Fibroblast of skin of left biceps (primary cell): ENCODE data around the gene CNPY4.
"Not testable (repeated sequence)": the region's sequence is repeated elsewhere in the genome, so short reads cannot be mapped to it uniquely, and the experiment has no call there.

Experiments
- DNase-seq, 2 experiments: peaks; one replicate each; pipeline ENCODE4 v3.0.0-alpha.2; 2013; ENCODE audit warnings: low read depth in 2 of 2

The CNPY4 gene

DNA sequence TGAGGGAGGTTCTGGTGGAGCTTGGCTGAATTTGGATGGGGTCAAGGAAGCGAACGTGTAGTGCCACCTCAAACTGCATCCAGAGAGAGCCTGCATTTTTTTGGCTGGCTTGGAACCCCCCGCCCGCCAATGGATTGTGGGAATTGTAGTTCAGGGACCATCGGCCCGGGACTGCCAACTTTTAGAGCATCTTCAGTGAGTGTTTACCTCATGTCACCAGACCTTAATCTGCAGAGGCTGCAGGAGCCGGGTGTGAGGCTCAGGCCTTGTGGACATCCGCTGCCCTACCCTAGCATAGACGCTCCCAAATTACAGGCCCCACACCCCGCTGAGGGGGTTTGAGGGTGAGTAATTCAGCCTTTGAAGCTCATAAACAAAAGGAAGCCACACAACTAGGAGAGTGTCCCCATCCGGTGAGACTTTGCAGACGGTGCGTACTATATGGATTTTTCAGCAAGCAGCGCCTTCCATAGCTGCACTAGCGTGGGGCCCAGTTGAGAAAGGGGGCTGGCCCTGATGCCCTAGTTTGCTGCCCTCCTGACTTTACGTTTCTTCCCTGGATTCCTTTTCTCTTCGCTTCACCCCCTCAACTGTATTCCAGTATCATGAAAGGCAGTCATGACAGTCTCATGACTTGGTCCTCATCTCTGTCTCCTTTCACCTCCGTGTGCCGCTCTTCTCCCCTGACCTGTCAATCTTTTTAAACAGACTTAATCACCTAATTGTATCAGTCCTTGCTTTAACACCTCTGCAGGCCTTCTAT is 717 bp downstream of the CNPY4 start:
- peak in 1 of 2 experiments; percentile 27 for DNase-seq

DNA sequence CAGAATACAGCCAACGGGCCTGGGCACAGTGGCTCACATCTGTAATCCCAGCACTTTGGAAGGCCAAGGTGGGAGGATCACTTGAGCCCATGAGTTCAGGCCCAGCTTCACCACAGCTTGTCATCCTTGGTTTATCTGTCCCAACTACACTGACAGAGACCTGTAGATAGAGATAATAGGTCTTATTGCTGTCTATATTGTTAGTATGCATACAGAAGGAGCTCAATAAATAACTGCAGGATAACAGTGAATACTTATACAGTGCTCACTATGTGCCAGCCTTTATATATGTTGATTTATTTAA is 1.3 kb downstream of the CNPY4 start:
- DNase-seq: no peak

DNA sequence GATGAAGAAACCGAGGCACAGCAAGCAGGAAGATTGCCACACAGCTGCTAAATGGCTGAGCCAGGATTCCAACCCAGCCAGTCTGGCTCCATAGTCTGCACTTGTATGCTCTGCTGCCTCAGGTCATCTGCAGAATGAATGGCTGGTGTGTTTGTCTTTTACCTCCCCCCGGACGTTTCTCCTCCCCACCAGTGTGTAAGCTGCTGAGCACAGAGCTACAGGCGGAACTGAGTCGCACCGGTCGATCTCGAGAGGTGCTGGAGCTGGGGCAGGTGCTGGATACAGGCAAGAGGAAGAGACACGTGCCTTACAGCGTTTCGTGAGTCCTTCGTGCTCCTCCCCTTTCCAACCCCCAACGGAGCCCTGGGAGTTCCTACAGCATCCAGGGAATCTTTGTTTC is 2.6 kb downstream of the CNPY4 start:
- no peak for DNase-seq

DNA sequence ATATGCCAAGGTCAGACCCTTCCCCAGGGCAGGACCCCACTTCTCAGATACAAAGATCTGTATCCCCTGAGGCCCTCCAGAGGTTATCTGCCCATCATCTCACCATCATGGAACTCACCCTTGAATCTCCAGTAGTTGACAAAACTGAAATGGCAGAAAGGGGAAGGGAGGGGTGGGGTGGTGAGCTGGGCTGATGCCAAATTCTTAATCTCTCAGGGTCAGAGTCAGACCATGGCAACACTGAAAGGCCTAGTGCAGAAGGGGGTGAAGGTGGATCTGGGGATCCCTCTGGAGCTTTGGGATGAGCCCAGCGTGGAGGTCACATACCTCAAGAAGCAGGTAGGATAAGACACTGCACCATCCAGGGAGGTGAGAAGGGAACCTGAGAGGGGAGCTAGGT is 3.1 kb downstream of the CNPY4 start:
- no peak for DNase-seq

DNA sequence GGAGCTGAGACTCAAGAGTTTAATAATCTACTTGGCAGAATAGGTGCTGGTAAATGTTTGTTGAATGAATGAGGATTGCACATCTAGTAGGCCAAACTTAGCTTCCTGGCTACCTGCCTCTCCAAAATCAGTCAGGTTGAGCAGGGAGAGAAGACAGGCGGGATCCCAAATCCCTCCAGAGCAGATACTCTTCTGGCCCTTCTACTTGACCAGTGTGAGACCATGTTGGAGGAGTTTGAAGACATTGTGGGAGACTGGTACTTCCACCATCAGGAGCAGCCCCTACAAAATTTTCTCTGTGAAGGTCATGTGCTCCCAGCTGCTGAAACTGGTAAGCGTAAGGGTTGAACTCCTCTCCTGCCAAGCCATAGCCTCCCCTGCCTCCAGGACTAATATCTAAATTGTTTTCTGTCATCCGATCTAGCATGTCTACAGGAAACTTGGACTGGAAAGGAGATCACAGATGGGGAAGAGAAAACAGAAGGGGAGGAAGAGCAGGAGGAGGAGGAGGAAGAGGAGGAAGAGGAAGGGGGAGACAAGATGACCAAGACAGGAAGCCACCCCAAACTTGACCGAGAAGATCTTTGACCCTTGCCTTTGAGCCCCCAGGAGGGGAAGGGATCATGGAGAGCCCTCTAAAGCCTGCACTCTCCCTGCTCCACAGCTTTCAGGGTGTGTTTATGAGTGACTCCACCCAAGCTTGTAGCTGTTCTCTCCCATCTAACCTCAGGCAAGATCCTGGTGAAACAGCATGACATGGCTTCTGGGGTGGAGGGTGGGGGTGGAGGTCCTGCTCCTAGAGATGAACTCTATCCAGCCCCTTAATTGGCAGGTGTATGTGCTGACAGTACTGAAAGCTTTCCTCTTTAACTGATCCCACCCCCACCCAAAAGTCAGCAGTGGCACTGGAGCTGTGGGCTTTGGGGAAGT is 5.1 kb downstream of the CNPY4 start:
- DNase-seq: no peak

DNA sequence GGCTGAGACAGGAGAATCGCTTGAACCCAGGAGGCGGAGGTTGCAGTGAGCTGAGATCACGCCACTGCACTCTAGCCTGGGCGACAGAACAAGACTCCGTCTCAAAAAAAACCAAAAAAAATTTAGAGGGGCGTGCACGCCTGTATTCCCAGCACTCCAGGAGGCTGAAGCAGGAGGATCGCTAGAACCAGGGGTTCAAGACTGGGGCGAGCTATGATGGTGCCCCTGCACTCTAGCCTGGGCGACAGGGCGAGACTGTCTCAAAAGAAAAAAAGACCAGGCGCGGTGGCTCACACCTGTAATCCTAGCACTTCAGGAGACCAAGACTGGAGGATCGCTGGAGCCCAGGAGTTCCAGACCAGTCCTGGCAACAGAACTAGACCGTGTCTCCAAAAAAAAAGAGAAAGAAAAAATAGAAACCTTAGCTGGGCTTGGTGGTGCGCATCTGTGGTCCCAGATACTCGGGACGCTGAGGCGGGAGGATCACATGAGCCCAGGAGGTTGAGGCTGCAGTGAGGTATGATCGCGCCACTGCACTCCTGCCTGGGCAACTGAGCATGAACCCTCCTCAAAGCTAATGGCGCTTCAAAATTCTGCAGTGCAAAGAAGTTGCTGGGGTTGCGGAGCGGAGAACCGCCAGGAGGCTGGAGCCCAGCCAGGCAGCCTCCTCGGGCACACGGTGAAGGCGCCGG is 7.0 kb downstream of the CNPY4 start:
- DNase-seq: no peak

DNA sequence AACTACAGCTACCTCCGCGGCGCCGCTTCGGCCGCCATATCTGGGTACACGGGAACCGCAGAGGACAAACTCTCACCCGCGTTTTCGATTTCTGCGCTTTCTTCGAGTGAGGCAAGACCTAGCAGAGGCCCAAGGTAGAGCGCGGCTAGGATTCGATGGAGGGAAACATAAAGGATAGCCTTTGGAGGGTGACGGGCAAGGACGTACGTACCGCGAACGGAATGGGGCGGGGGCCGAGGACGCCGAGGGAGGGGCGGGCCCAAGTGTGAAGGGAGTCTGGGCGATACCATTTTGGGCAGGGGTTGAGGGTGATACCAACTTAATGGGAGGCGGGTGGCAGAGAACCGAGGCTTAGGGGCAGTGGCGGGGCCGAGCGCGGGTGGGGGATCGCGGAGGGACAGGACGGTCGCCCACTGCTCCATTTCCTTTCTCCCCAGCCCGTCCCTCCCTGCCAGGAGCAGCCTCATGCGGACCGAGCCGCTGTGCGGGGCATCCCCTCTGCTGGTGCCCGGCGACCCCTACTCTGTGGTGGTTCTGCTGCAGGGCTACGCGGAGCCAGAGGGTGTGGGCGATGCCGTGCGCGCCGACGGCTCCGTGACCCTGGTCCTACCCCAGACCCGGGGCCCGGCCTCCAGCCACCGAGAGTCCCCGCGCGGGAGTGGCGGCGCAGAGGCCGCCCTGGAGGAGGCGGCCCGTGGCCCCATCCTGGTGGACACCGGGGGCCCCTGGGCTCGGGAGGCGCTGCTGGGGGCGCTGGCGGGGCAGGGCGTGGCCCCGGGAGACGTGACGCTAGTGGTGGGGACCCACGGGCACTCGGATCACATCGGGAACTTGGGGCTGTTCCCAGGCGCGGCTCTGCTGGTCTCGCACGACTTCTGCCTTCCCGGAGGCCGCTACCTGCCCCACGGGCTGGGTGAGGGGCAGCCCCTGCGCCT is 7.8 kb downstream of the CNPY4 start, which contains the start of gene MBLAC1:
Gene MBLAC1, plus strand, starts transcription at position 37 of the 935 bp plus-strand sequence. Its CDS starts 429 bp downstream, at position 466.
- peak; percentile 83 to 84 for DNase-seq

DNA sequence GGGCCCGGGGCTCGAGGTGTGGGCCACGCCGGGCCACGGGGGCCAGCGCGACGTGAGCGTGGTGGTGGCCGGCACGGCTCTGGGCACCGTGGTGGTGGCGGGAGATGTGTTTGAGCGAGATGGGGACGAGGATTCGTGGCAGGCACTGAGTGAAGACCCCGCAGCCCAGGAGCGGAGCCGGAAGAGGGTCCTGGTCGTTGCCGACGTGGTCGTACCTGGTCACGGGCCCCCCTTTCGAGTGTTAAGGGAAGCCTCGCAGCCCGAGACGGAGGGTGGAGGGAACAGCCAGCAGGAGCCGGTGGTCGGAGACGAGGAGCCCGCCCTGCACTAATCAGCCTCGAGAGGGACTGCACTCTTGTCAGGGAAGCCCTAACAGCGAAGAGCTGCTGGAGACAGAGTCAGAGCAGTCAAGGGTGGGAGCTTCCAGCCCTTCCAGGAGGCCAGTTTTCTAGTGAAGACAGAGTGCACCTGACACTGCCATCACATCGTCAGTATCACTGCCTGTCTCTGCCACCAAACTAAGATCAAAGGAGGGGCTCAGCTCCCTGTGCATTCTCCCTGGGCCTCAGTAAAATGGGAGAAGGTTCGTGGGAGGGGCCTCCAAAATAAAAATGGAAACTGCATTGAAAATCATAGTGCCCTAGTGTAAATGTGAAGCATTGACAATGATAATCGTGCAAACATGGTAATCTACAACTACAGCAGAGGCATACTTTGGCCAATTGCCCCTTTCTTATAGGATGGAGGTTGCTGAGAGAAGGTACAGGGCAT is 8.6 kb downstream of the CNPY4 start:
- DNase-seq: no peak

DNA sequence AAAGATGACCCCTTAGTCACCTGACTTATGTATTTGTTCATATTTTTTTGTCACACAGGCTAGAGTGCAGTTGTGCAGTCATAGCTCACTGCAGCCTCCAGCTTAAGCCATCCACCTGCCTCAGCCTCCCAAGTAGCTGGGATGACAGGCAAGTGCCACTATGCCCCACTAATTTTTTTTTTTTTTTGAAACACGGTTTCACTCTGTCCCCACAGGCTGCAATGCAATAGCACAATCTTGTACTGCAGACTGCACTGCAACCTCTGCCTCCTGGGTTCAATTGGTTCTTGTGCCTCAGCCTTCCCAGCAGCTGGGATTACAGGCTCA is 9.2 kb downstream of the CNPY4 start:
- DNase-seq: no peak

DNA sequence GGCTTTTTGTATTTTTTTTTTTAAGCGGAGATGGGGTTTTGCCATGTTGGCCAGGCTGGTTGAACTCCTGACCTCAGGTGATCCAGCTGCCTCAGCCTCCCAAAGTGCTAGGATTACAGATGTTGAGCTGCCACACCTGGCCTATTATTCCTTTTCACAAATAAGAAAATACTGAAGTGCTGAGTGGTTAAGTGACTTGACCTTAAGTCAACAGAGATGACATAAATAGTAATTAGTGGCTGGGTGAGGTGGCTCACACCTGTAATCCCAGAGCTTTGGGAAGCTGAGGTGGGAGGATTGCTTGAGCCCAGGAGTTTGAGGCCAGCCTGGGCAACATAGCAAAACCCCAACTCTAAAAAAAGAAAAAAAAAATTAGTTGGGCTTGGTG is 10.8 kb downstream of the CNPY4 start:
- DNase-seq: not testable (repeated sequence)

DNA sequence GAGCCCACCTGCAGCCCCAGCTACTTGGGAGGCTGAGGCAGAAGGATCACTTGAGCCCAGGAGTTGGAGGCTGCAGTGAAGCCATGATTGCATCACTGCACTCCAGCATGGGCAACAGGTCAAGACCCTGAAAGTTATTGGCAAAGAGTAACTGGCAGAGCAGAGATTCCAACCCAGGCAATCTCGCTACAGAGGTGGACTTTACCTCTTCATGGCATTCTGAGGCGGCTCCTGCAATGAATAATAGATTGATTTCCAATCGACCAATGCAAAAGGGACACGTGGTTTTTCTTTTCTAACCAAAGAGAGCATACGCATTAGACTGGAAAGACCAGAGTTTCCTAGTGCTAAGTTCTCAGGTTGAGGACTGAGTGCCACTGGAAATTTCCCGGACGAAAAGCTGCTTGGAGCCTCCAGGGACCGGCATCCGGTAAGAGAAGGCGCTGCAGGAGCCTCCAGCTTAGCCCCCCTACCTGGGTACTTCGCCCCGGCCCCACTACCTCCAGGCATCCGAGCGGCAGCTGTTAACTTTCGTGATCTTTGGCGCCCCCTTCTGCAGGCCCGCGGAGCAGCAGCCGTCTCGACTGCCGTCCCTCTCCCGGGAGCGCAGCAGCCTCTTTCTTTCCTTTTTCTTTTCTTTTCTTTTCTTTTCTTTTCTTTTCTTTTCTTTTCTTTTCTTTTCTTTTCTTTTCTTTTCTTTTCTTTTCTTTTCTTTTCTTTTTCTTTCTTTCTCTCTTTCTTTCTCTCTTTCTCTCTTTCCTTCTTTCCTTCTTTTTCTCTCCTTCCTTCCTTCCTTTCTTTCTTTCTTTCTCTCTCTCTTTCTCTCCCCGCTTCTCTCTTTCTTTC is 11.4 kb downstream of the CNPY4 start:
- DNase-seq: no peak

DNA sequence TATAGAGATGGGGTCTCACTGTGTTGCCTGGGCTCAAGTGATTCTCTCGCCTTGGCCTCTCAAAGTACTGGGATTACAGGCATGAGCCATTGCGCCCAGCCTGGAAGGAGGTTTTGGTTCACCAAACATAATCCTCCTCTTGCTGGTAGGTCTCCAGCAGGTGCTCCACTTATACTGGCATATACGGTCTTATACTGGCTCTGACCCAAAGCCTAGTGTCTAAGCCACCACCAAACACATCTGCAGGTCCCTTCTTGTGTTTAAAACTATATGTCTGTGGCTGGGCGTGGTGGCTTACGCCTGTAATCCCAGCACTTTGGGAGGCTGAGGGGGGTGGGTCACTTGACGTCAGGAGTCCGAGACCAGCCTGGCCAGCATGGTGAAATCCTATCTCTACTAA is 12.7 kb downstream of the CNPY4 start:
- no peak for DNase-seq

DNA sequence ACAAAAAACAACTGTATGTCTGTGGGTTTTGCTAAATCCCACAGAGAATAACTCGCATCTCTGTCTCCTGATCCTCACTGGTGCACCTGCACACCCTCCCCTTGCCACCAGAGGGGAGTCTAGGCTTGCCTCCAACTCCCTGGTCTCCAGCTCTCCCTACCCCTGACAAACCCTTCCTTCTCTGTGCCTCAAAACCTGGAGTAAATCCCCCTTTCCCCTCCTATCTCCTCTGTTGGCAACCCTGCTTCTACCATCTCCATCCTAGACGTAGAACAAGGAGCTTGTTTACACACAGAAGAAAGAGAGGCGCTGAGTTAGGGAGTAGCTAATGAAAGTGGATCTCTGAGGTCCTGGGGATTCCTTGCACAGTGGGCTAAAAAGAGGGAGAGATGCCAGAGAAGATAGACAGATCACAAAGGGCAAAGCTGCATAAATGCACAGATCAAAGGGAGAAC is 13.3 kb downstream of the CNPY4 start:
- DNase-seq: peak in 1 of 2 experiments; percentile 20

DNA sequence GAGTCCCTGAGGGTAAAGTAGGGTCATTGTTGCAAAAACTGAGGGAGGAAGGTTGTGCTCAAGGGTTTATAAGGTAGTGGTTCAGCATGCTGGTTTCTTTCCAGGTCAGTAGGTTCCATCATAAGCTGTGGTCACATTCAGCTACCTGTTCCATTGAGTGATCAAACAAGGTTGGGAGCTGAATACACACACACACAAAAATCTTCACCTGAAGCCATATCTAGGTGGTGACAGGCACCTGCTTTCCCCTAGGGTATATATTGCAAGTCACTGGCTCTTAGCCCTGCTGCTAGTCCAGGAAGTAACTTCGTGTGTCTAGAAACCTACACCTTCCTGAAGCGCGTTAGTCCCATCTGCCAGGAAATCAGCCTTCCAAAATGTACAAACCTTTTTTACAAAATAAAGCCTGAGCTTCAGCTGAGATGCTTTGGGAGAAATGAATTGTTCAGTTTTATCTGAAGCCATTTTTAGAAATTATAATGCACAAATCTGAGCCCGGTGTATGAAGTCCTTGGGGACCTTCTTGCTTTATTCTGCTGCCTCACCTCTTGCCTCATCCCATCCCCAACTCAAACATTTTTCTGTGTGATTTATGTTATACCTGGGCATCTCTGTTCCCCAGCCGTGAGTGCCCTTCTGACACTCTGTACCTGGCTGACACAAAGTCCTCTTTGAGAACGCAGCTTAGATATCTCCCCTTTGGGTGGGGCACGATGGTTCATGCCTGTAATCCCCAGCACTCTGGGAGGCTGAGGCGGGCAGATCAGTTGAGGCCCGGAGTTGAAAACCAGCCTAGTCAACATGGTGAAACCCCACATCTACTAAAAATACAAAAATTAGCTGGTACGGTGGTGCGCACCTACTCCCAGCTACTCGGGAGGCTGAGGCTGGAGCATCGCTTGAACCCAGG is 18.7 kb downstream of the CNPY4 start:
- DNase-seq: no peak

DNA sequence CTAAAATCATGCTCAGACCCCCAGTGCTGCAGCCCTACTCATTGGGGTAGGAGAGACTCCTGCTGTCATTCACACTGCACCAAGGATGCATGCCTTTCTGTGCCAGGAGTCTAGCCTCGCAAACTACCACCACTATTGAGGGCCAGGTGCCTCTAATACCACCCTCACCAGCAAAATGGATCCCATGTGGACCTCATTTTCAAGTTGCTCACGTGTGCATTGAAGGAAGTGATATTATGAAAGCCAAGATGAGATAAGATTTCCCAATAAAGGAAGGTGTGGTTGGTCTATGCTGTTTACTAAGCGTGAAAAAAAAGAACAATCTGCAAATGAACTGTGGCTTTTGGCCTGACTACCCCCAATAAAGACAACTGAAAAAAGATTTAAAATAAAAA is 22.1 kb downstream of the CNPY4 start:
- DNase-seq: no peak

DNA sequence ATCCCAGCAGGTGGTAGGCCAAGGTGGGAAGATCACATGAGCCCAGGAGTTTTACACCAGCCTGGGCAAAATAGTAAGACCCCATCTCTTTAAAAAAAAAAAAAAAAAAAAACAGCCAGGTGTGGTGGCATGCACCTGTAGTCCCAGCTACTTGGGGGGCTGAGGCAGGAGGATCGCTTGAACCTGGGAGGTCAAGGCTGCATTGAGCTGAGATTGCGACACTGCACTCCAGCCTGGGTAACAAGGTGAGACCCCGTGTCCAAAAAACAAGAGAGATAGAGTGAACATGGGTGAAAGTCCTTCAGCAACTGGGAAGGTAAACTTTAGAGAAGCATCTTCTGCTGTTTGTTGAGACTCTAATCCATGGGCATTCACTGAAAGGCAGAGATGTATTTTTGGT is 23.0 kb downstream of the CNPY4 start:
- DNase-seq: no peak

DNA sequence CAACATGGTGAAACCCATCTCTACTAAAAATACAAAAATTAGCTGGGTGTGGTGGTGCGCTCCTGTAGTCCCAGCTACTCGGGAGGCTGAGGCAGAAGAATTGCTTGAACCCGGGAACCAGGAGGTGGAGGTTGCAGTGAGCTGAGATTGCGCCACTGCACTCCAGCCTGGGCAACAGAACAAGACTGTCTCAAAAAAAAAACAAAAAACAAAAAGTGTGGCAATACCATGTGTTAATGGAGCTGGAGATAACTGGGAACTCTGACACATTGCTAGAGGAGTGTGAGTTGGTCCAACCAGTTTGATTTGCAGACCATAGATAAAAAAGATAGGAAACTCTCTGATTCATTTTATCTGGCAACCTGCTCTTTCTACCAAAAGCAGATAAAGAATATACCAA is 26.9 kb downstream of the CNPY4 start:
- DNase-seq: not testable (repeated sequence)

DNA sequence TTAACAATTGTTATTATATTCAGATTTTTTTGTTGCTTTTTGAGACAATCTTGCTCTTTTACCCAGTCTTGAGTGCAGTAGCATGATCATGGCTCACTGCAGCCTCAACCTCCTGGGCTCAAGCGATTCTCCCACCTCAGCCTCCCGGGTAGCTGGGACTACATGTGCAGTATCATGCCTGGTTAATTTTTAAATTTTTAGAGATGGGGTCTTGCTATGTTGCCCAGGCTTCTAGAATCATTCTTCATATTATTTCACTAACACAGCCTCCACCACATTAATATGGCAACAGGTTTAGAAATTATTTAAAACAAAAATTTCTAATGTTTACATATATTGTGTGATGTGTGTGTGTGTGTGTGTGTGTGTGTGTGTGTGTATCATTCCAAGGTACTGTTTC is 27.8 kb downstream of the CNPY4 start:
- no peak for DNase-seq

DNA sequence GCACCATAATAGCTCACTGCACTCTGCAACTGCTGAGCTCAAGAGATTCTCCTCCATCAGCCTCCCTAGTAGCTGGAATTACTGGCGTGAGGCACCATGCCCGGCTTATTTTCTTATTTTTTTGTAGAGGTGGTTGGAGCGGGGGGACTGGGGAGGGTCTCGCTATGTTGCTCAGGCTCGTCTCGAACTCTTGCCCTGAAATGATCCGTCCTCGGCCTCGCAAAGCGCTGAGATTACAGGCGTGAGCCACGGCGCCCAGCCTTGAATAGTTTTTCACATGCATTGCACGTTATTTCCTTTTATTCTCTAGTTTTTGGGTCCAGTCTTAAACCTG is 28.8 kb downstream of the CNPY4 start:
- DNase-seq: no peak
